Kasumi-1 (cell line): ENCODE results near the gene GNAZ.

Source experiments
- DNase-seq, 2 experiments: peaks; one replicate each; lab custom pipeline; 2025; lab: John Stamatoyannopoulos, UW

The GNAZ gene

GRCh38 chr22:23077627-23078461, 7.5 kb downstream of the GNAZ start:
- no peak for DNase-seq

DNA sequence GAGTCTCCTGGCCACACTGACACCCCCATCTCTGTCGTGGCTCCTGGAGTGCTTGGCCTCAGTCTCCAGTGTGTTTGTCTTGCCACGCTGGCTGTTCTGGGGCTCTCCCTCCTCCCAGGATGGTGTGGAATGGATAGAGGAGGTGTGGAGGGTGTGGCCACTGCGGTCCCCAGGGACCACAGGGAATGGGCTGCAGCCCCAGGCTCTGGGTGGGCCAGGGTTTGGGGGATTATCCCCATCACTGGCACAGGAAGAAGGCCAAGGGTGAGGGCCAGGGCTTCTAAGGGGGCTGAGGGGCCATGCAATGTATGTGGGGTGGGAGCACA, 8.1 kb downstream of the GNAZ start:
- DNase-seq: no peak

DNA sequence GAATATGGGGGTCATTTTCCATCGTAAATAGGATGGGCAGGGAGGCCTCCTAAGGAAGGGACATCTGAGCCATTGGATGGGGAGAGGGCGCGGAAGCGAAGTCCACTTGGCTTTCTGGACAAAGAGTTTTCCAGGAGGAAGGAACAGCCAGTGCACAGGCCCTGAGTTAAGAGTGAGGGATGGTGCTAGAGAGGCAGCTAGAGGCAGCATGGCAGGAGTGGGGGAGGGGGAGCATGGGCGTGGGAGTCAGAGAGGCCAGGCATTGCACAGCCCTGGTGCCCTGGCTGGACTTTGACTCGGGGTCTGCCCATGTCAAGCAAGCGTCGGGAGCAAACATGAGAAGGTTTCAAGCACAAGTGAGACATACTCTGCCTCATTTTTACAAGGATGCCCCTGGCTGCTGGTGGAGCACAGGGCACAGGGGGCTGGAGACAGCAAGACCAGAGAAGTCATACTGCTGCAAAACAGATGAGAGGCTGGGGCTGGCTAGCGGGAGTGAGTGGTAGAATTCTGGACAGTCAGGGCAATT, 9.0 kb downstream of the GNAZ start:
- DNase-seq: no peak

- DNase-seq: no peak
Observed at GRCh38 chr22:23079814-23080521, 9.6 kb downstream of the GNAZ start.

- DNase-seq: no peak
Observed at GRCh38 chr22:23080613-23081290, 10.4 kb downstream of the GNAZ start.

- no peak for DNase-seq
Observed at GRCh38 chr22:23082534-23083314, 12.4 kb downstream of the GNAZ start.

- DNase-seq: no peak
Observed at GRCh38 chr22:23083315-23084021, 13.1 kb downstream of the GNAZ start.

GRCh38 chr22:23084453-23085350, 14.4 kb downstream of the GNAZ start:
- DNase-seq: no peak

DNA sequence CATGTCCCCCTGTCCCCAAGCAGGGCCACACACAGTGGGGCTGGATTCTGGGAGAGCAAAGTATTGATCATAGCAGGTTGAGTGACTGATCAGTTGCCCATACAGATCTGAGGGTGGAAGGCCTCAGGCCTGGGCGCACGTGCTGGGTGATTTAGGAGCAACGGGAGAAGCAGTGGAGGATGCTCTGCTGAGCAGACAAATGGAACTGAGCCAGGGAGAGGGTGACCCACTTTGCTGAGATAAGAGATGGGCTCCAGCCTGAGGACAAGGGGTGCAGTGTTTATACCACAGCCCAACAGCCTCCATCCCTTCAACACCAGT, 15.0 kb downstream of the GNAZ start:
- no peak for DNase-seq

GRCh38 chr22:23085785-23086184, 15.5 kb downstream of the GNAZ start:
- DNase-seq: no peak

GRCh38 chr22:23086263-23086662, 15.9 kb downstream of the GNAZ start:
- no peak for DNase-seq

GRCh38 chr22:23086787-23087186, 16.5 kb downstream of the GNAZ start:
- no peak for DNase-seq

DNA sequence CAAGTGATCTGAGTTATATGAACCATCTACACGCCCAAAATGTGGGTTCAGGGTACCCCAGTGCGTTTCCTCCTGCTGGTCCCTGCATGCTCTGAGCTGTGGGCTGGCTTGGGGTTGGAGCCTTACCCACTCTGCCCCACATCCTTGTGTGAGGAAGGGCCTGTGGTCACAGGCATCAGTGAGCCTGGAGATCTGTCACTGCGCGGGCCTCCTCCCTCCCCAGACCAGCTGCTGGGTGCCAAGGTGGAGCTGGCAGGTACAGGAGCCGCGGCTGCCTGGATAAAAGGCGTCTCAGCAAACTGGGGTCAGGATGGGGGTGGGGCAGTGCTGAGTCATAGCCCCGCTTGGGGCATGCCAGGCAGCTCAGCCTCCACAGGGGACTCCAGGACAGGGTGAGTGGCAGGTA, 17.9 kb downstream of the GNAZ start:
- no peak for DNase-seq

DNA sequence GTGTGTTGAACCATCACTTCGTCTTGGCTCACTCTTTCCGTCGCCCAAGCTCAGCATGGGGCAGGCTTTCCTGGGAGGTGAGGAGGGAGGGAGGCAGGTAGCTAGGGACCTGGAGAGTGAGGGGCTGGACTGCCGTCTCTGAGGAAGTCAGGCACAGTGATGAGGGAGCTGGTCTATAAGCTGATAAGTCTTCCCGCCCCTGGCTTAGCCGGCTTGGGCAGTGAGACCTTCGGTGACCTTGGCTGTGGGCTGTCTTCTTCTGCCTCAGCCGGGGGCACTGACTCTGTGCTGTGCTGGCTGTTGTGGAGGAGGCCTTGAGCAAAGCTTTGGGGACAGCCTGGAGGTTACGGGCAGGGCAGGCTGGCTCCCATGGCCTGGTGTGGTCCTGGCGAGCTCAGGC, 18.7 kb downstream of the GNAZ start:
- DNase-seq: no peak

- no peak for DNase-seq
Observed at GRCh38 chr22:23089633-23090456, 19.5 kb downstream of the GNAZ start.

DNA sequence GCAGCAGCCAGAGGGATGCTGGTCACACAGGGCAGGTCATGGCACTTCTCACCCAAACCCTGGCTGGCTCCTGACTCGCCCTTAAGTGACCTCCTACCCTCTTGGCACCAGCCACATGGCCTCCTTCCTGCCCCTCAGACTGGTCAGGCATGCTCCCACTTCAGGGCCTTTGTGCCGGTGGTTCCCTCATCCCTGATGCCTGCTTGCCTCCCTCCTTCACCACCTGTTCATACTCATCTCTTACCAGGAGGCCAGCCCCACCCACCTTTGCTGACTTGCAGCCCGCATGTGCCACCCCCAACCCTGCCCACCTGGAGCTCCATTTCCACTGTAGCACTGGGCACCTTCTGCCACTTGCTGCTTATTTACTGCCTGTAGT, 20.1 kb downstream of the GNAZ start:
- no peak for DNase-seq

DNA sequence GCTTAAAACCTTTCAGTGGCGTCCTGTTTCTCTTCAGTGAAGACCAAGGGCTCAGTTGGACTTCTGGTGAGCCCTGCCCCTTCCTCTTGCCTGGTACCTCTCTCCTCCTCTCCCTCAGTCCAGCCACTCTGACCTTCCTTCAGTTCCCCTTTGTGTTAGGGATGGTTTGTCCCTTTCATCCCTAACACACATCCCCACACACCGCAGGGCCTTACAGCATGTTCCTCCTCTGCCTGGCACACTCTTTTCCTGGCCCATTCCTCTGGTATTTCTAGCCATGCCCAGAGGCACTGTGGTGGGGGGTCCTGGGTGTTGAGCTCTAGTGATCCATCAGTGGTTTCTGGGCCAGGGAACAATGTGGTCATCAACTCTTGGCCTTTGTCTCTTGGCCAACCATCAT, 21.4 kb downstream of the GNAZ start:
- no peak for DNase-seq

GRCh38 chr22:23092217-23092955, 22.1 kb downstream of the GNAZ start:
- no peak for DNase-seq
